AG09319 (cell line): ENCODE data around the gene KLHL41.

Experiments
- DNase-seq: peaks from one replicate; pipeline ENCODE4 v3.0.0-alpha.2; 2010; ENCODE audit warnings: low read depth; ENCODE audit errors: extremely low read depth
- CTCF ChIP-seq: IDR thresholded peaks from 2 replicates; pipeline ENCODE4 v1.5.1; 2011; ENCODE audit warnings: low read depth, mild to moderate bottlenecking, inconsistent platforms, low read length, moderate library complexity

KLHL41 gene

DNA sequence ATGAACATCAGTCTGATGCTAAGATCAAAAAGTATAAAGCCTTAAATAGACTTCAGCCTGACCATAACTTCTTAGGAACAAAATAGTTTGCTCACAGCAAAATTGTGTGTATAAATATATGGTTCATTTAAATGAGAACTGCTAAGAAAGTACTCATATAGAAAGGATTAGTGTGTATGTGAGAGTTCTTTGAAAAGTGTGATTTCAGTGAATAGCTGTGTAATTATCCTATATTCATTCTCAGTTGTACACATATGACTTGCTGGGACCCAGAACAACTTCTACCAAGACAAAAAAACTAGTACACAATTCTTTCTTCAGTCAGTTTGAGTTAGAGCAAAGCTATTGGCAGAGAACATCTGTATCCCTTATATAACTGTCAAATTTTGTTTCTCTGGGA is 23.0 kb upstream of the KLHL41 start:
- no peak for TF ChIP-seq CTCF
- DNase-seq, result no peak

DNA sequence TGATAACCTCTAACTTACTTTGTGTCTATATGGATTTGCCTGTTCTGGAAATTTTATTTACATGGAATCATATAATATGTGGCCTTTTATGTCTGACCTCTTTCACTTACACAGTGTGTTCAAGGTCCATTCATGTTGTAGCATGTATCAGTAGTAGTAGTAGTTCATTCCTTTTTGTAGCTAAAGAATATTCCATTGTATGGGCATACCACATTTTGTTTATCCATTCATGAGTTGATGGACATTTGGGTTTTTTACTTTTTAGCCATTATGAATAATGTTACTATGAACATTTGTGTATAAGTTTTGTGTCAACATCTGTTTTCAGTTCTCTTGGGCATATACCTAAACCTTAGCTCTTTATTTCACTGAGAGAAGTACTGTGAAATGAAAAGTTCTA is 18.7 kb upstream of the KLHL41 start:
- TF ChIP-seq CTCF, result no peak
- DNase-seq, result no peak

GRCh38 chr2:169491378-169491777 is 18.1 kb upstream of the KLHL41 start:
- DNase-seq, result no peak

GRCh38 chr2:169493360-169493759 is 16.1 kb upstream of the KLHL41 start:
- DNase-seq, result no peak
- no peak for TF ChIP-seq CTCF

More at GRCh38 chr2:169491378-169491777, 18.1 kb upstream of the KLHL41 start:
- no peak for TF ChIP-seq CTCF

GRCh38 chr2:169495310-169495928 is 14.1 kb upstream of the KLHL41 start:
- no peak for DNase-seq
- TF ChIP-seq CTCF, result no peak

DNA sequence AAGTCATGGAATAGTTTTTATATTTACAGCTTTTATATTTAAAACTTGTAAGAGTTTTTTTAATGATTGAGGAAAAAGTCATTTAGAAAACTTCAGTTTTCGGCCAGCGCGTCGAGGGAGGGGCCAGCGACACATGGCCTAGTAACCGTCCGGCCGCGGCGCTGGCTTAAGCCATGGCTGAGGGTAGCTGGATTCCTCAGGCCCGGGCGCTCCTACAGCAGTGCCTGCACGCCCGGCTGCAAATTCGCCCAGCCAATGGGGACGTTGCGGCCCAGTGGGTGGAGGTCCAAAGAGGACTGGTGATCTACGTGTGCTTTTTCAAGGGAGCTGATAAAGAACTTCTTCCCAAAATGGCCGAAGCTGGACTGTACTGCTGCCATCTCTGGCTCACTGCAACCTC is 4.9 kb upstream of the KLHL41 start:
- TF ChIP-seq CTCF, result no peak
- DNase-seq, result no peak

DNA sequence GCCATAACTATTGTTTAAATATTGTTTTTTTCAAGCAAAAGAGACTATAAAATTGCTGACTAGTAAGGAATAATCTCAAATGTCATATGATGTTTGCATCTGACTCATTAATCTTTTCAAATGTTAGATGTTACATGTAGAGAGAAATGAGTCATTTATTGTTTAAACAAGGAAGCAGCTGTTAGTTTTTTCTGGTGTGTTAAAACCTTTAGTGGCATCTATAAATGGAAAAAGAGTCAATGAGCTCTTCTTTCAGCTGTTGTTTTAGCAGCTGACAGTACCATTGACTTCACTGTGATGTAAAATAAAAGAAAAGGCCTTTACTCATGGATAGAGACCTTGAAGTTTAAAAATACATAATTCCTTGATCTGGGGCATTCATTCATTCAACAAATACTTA is 1.8 kb upstream of the KLHL41 start:
- peak; percentile 3 for DNase-seq
- no peak for TF ChIP-seq CTCF
